CD4-positive, alpha-beta T cell treated with Interleukin-12 subunit alpha and Interleukin-12 subunit beta, for 1 hour (primary cell): ENCODE results near the gene VCPKMT.
"Not testable (repeated sequence)": the region's sequence is repeated elsewhere in the genome, so short reads cannot be mapped to it uniquely, and the experiment has no call there.

Source experiments
- DNase-seq: peaks from one replicate; pipeline ENCODE4 v3.0.0-alpha.2; 2020

The VCPKMT gene

GRCh38 chr14:50091240-50091913 lies 25.0 kb downstream of the VCPKMT start:
- DNase-seq = no peak

GRCh38 chr14:50089208-50089607 lies 27.2 kb downstream of the VCPKMT start:
- peak; percentile 27 for DNase-seq

GRCh38 chr14:50088731-50089130 lies 27.6 kb downstream of the VCPKMT start:
- no peak for DNase-seq

GRCh38 chr14:50088117-50088515 lies 28.3 kb downstream of the VCPKMT start:
- DNase-seq = no peak

GRCh38 chr14:50087341-50088116 lies 28.8 kb downstream of the VCPKMT start:
- DNase-seq = peak; percentile 34

GRCh38 chr14:50086321-50086711 lies 30.1 kb downstream of the VCPKMT start:
- no peak for DNase-seq

- DNase-seq = peak; percentile 52
Measured at GRCh38 chr14:50085570-50086320, 30.6 kb downstream of the VCPKMT start.

GRCh38 chr14:50084666-50085065 lies 31.7 kb downstream of the VCPKMT start:
- DNase-seq = no peak

- DNase-seq = peak; percentile 62
Measured at GRCh38 chr14:50083467-50084337, 32.7 kb downstream of the VCPKMT start.

GRCh38 chr14:50082784-50083466 lies 33.4 kb downstream of the VCPKMT start:
- peak; percentile 92 for DNase-seq

GRCh38 chr14:50082308-50082742 lies 34.0 kb downstream of the VCPKMT start:
- DNase-seq = peak; percentile 75

- not testable (repeated sequence) for DNase-seq
Measured at GRCh38 chr14:50079103-50079502, 37.3 kb downstream of the VCPKMT start.

- DNase-seq = not testable (repeated sequence)
Measured at GRCh38 chr14:50073663-50074062, 42.7 kb downstream of the VCPKMT start.

- DNase-seq = no peak
Measured at GRCh38 chr14:50072395-50072794, 44.0 kb downstream of the VCPKMT start.

GRCh38 chr14:50070840-50071548 lies 45.4 kb downstream of the VCPKMT start:
- no peak for DNase-seq

- no peak for DNase-seq
Measured at GRCh38 chr14:50070230-50070629, 46.1 kb downstream of the VCPKMT start.

- no peak for DNase-seq
Measured at GRCh38 chr14:50069325-50069724, 47.0 kb downstream of the VCPKMT start.

- DNase-seq = no peak
Measured at GRCh38 chr14:50068496-50068895, 47.9 kb downstream of the VCPKMT start.

GRCh38 chr14:50067723-50068495 lies 48.5 kb downstream of the VCPKMT start:
- no peak for DNase-seq

GRCh38 chr14:50065583-50065982 lies 50.8 kb downstream of the VCPKMT start:
- DNase-seq = no peak
